Aorta (tissue), 5 donors: ENCODE data around the gene MYRFL. TPM values are rescaled to one million over a fixed set of nuclear protein-coding genes. Genes with fewer than 3 reads are reported as not detected.

Experiments used
- ATAC-seq: fragments of 200-7000 bp; cut with Tn5 transposase; one replicate; pipeline ENCODE4 v1.9.1; 2022; ENCODE audit warnings: moderate library complexity; ENCODE audit not compliant: low FRiP score
- DNase-seq, 2 donors: peaks; one replicate each; pipeline ENCODE4 v3.0.0-alpha.2; 2020
- H3K27ac ChIP-seq, 2 donors: one replicate each; pipeline ENCODE4 v1.5.1; 2013; ENCODE audit warnings: low read length in 2 of 2, mild to moderate bottlenecking in 2 of 2, moderate library complexity in 2 of 2, control low read depth in 1 of 2, inconsistent platforms in 1 of 2, low read depth in 1 of 2
- H3K27me3 ChIP-seq, 2 donors: one replicate each; pipeline ENCODE4 v1.6.1; 2013; ENCODE audit warnings: control low read depth in 1 of 2, low read length in 1 of 2, mild to moderate bottlenecking in 1 of 2, moderate library complexity in 1 of 2; ENCODE audit not compliant: insufficient read depth in 2 of 2, control insufficient read depth in 1 of 2
- H3K36me3 ChIP-seq, 2 donors: one replicate each; pipeline ENCODE4 v1.6.1; 2013; ENCODE audit warnings: control low read depth in 1 of 2, low read length in 1 of 2, mild to moderate bottlenecking in 1 of 2; ENCODE audit not compliant: insufficient read depth in 2 of 2, control insufficient read depth in 1 of 2
- H3K4me1 ChIP-seq, 2 donors: one replicate each; pipeline ENCODE4 v1.6.1; 2013; ENCODE audit warnings: low read length in 2 of 2, control low read depth in 1 of 2, mild to moderate bottlenecking in 1 of 2, moderate library complexity in 1 of 2; ENCODE audit not compliant: insufficient read depth in 2 of 2, control insufficient read depth in 1 of 2
- H3K4me3 ChIP-seq, 2 donors: one replicate each; pipeline ENCODE4 v1.5.1; 2013; ENCODE audit warnings: low read length in 2 of 2, control low read depth in 1 of 2, mild to moderate bottlenecking in 1 of 2
- H3K9me3 ChIP-seq: one replicate; pipeline ENCODE4 v1.6.1; 2013; ENCODE audit warnings: mild to moderate bottlenecking, low read length; ENCODE audit not compliant: control insufficient read depth
- WGBS, 2 donors: extraction: QIAGEN DNeasy Blood & Tissue Kit; methylation state at CpG; one replicate each; pipeline ENCODE4 v1.1.7; 2013; 5-methylcytosine and 5-hydroxymethylcytosine counted together
- intact Hi-C, 2 donors: fragments of 100-400 bp; cut with DNase I; formaldehyde crosslinking; loops; one replicate each; pipeline versions ENCODE4 v1.14.2 to v1.15.0; 2022
- polyA plus RNA-seq, 2 donors: library from polyadenylated mRNA; stranded (reverse); fragments of 200-250 nt; gene quantifications; one replicate each; pipeline ENCODE4 v1.2.3, GENCODE V29; 2013
- total RNA-seq, 2 donors: library from RNA; stranded (reverse); fragmentation: NEBNext Ultra II Directional; extraction: Animal tissue kit (Norgen Biotek cat#: 25700); gene quantifications; one replicate each; pipeline ENCODE4 v1.2.1, GENCODE V29; 2021
- donor health status: healthy with polysubstance abuse.
- donor health status: Bipolar disorder and iron deficiency.
- donor health status: DM: no; HTN: no; CAD: no.
- donor health status: DM: no; HTN: no; CAD: no.
- donor health status: DM: yes; HTN: yes; CAD: no.

MYRFL gene
- total and polyA plus RNA-seq, 4 donors = 0.36 to 3.1 (median 0.58) TPM

- intact Hi-C loops = no loop called here
- no peak overlapping the region for H3K4me3 ChIP-seq
- WGBS, 2 donors = 75 to 85% methylated on average over 5 of the region's 5 CpGs
- no peaks in the 10 kb centered on the region for H3K4me1 ChIP-seq
- ATAC-seq (no peak), DNase-seq (no peak)
- no peaks in the 10 kb centered on the region for H3K9me3 ChIP-seq
- no peak overlapping the region for H3K27ac ChIP-seq
- no peaks in the 10 kb centered on the region for H3K36me3 ChIP-seq
- no peaks in the 10 kb centered on the region for H3K27me3 ChIP-seq
Observed at GRCh38 chr12:69936214-69936731, 111.2 kb downstream of the MYRFL start.

GRCh38 chr12:69936766-69937165, 111.7 kb downstream of the MYRFL start:
- intact Hi-C loops = no loop called here
- H3K27ac ChIP-seq = no peak overlapping the region
- DNase-seq = no peak
- H3K4me1 ChIP-seq = no peaks in the 10 kb centered on the region
- H3K9me3 ChIP-seq = no peaks in the 10 kb centered on the region
- no peaks in the 10 kb centered on the region for H3K27me3 ChIP-seq
- no peak for ATAC-seq
- WGBS, 2 donors = 3 to 5% methylated on average over 2 of the region's 2 CpGs
- H3K4me3 ChIP-seq = no peak overlapping the region
- no peaks in the 10 kb centered on the region for H3K36me3 ChIP-seq

GRCh38 chr12:69947123-69947522, 122.1 kb downstream of the MYRFL start:
- H3K4me3 ChIP-seq = no peak overlapping the region
- ATAC-seq = no peak
- no peaks in the 10 kb centered on the region for H3K36me3 ChIP-seq
- intact Hi-C loops = no loop called here
- H3K27me3 ChIP-seq = no peaks in the 10 kb centered on the region
- no peak overlapping the region for H3K27ac ChIP-seq
- no peaks in the 10 kb centered on the region for H3K4me1 ChIP-seq
- peaks cover 2% of the 10 kb centered on the region for H3K9me3 ChIP-seq
- DNase-seq = no peak

GRCh38 chr12:69947897-69948296, 122.9 kb downstream of the MYRFL start:
- Histone ChIP-seq H3K27ac (no peak overlapping the region), H3K36me3 (no peaks in the 10 kb centered on the region), H3K27me3 (no peaks in the 10 kb centered on the region), H3K9me3 (peaks cover 2% of the 10 kb centered on the region), H3K4me1 (no peaks in the 10 kb centered on the region), H3K4me3 (no peak overlapping the region)
- 67 to 79% methylated on average over 1 of the region's 1 CpG for WGBS, 2 donors
- no peak for DNase-seq
- no peak for ATAC-seq
- intact Hi-C loops = no loop called here

- intact Hi-C loops = no loop called here
- no peak for ATAC-seq
- Histone ChIP-seq H3K27me3 (no peaks in the 10 kb centered on the region), H3K9me3 (peaks cover 2% of the 10 kb centered on the region), H3K27ac (no peak overlapping the region), H3K36me3 (no peaks in the 10 kb centered on the region), H3K4me1 (no peaks in the 10 kb centered on the region), H3K4me3 (no peak overlapping the region)
- DNase-seq = no peak
Observed at GRCh38 chr12:69948851-69949250, 123.8 kb downstream of the MYRFL start.

- Histone ChIP-seq H3K27ac (no peak overlapping the region), H3K9me3 (peaks cover 2% of the 10 kb centered on the region), H3K36me3 (no peaks in the 10 kb centered on the region), H3K4me1 (no peaks in the 10 kb centered on the region), H3K27me3 (no peaks in the 10 kb centered on the region), H3K4me3 (no peak overlapping the region)
- DNase-seq (peak in 1 of 2 donors; percentile 46), ATAC-seq (no peak)
- WGBS, 2 donors = 66 to 80% methylated on average over 6 of the region's 6 CpGs
- intact Hi-C loops = no loop called here
Observed at GRCh38 chr12:69949311-69950002, 124.4 kb downstream of the MYRFL start.

GRCh38 chr12:69951108-69951507, 126.1 kb downstream of the MYRFL start:
- no peaks in the 10 kb centered on the region for H3K36me3 ChIP-seq
- no peaks in the 10 kb centered on the region for H3K27me3 ChIP-seq
- H3K4me1 ChIP-seq = no peaks in the 10 kb centered on the region
- intact Hi-C loops = no loop called here
- H3K4me3 ChIP-seq = no peak overlapping the region
- 98 to 100% methylated on average over 3 to 5 of the region's 5 CpGs for WGBS, 2 donors
- peaks cover 2% of the 10 kb centered on the region for H3K9me3 ChIP-seq
- H3K27ac ChIP-seq = no peak overlapping the region
- no peak for DNase-seq
- no peak for ATAC-seq

- H3K27me3 ChIP-seq = no peaks in the 10 kb centered on the region
- peaks cover 2% of the 10 kb centered on the region for H3K9me3 ChIP-seq
- no peak for ATAC-seq
- H3K27ac ChIP-seq = no peak overlapping the region
- intact Hi-C loops = no loop called here
- WGBS, 2 donors = 98% methylated on average over 2 of the region's 2 CpGs
- no peaks in the 10 kb centered on the region for H3K4me1 ChIP-seq
- no peak overlapping the region for H3K4me3 ChIP-seq
- DNase-seq = no peak
- no peaks in the 10 kb centered on the region for H3K36me3 ChIP-seq
Observed at GRCh38 chr12:69952890-69953289, 127.9 kb downstream of the MYRFL start.

- Histone ChIP-seq H3K27me3 (no peaks in the 10 kb centered on the region), H3K27ac (no peak overlapping the region), H3K4me1 (peaks cover 0 to under 1% of the 10 kb centered on the region in 2 donors), H3K4me3 (no peak overlapping the region), H3K9me3 (no peaks in the 10 kb centered on the region), H3K36me3 (no peaks in the 10 kb centered on the region)
- ATAC-seq (no peak), DNase-seq (no peak)
- intact Hi-C loops = no loop called here
Observed at GRCh38 chr12:69961246-69961645, 136.2 kb downstream of the MYRFL start.
